Type B pancreatic cell (in vitro differentiated cells): ENCODE results near the gene HPCAL1. TPM values are rescaled to one million over a fixed set of nuclear protein-coding genes. Genes with fewer than 3 reads are reported as not detected.
A peak's percentile ranks its signal among the peaks of the same experiment; 100 is the strongest.

Source experiments
- DNase-seq: peaks from one replicate; pipeline ENCODE4 v3.0.0; 2021; ENCODE audit warnings: mixed read lengths; ENCODE audit not compliant: unreplicated experiment; ENCODE audit errors: extremely low spot score
- H3K27ac Mint-ChIP-seq: 2 replicates; pipeline ENCODE4 v1.8.0; 2021; ENCODE audit warnings: mild to moderate bottlenecking, mixed read lengths
- H3K27me3 Mint-ChIP-seq: 2 replicates; pipeline ENCODE4 v1.8.0; 2021; ENCODE audit warnings: mixed read lengths
- H3K36me3 Mint-ChIP-seq: 2 replicates; pipeline ENCODE4 v1.8.0; 2021; ENCODE audit warnings: mixed read lengths
- H3K4me1 Mint-ChIP-seq: one replicate; pipeline ENCODE4 v1.8.0; 2021; ENCODE audit warnings: mixed read lengths; ENCODE audit not compliant: unreplicated experiment
- H3K4me3 Mint-ChIP-seq: 2 replicates; pipeline ENCODE4 v1.8.0; 2021; ENCODE audit warnings: mild to moderate bottlenecking, mixed read lengths
- H3K9me3 Mint-ChIP-seq: 2 replicates; pipeline ENCODE4 v1.8.0; 2021; ENCODE audit warnings: mixed read lengths
- CTCF ChIP-seq: fragments of 200-600 bp; sonication (generic); conservative IDR thresholded peaks from 2 replicates; pipeline ENCODE4 v1.5.0; 2021; ENCODE audit warnings: antibody characterized with exemption, mild to moderate bottlenecking
- total RNA-seq: library from RNA; stranded (reverse); gene quantifications from 2 replicates; pipeline ENCODE4 v1.2.1, GENCODE V29; 2021; ENCODE audit warnings: low replicate concordance

HPCAL1 gene
- total RNA-seq, 1 donor from 2014 or later = 17.8 TPM

- H3K27me3 Mint-ChIP-seq = peaks cover 7% of the 10 kb centered on the region
- H3K4me3 Mint-ChIP-seq = no peak overlapping the region
- no peak for DNase-seq
- H3K27ac Mint-ChIP-seq = no peak overlapping the region
- TF ChIP-seq CTCF = no peak
- H3K36me3 Mint-ChIP-seq = no peaks in the 10 kb centered on the region
- peaks cover 12% of the 10 kb centered on the region for H3K4me1 Mint-ChIP-seq
- H3K9me3 Mint-ChIP-seq = no peaks in the 10 kb centered on the region
These were observed 131.5 kb downstream of the HPCAL1 start for GRCh38 chr2:10433947-10434885.

- Mint-ChIP-seq H3K36me3 (no peaks in the 10 kb centered on the region), H3K27ac (no peak overlapping the region), H3K4me3 (no peak overlapping the region), H3K4me1 (peaks cover 12% of the 10 kb centered on the region), H3K9me3 (no peaks in the 10 kb centered on the region), H3K27me3 (peaks cover 7% of the 10 kb centered on the region)
- peak; percentile 97 for TF ChIP-seq CTCF
- DNase-seq = peak; percentile 89
These were observed 132.4 kb downstream of the HPCAL1 start for GRCh38 chr2:10434886-10435819.

GRCh38 chr2:10435820-10436204 lies 133.1 kb downstream of the HPCAL1 start:
- Mint-ChIP-seq H3K9me3 (no peaks in the 10 kb centered on the region), H3K27ac (no peak overlapping the region), H3K36me3 (peaks cover 3% of the 10 kb centered on the region), H3K4me1 (peaks cover 12% of the 10 kb centered on the region), H3K4me3 (no peak overlapping the region), H3K27me3 (peaks cover 7% of the 10 kb centered on the region)
- no peak for DNase-seq
- TF ChIP-seq CTCF = no peak

- DNase-seq = no peak
- H3K27me3 Mint-ChIP-seq = peaks cover 7% of the 10 kb centered on the region
- H3K9me3 Mint-ChIP-seq = no peaks in the 10 kb centered on the region
- peaks cover 12% of the 10 kb centered on the region for H3K4me1 Mint-ChIP-seq
- H3K4me3 Mint-ChIP-seq = no peak overlapping the region
- peaks cover 7% of the 10 kb centered on the region for H3K36me3 Mint-ChIP-seq
- no peak for TF ChIP-seq CTCF
- no peak overlapping the region for H3K27ac Mint-ChIP-seq
These were observed 133.9 kb downstream of the HPCAL1 start for GRCh38 chr2:10436583-10437110.

GRCh38 chr2:10437806-10438205 lies 135.1 kb downstream of the HPCAL1 start:
- no peak overlapping the region for H3K27ac Mint-ChIP-seq
- TF ChIP-seq CTCF = no peak
- no peak overlapping the region for H3K4me3 Mint-ChIP-seq
- peaks cover 13% of the 10 kb centered on the region for H3K36me3 Mint-ChIP-seq
- H3K27me3 Mint-ChIP-seq = peaks cover 7% of the 10 kb centered on the region
- H3K4me1 Mint-ChIP-seq = peaks cover 12% of the 10 kb centered on the region
- DNase-seq = no peak
- no peaks in the 10 kb centered on the region for H3K9me3 Mint-ChIP-seq
